Measurements from ENCODE around the gene SLBP. TPM values are rescaled to one million over a fixed set of nuclear protein-coding genes. Genes with fewer than 3 reads are reported as not detected.

The SLBP gene
- total RNA-seq, 2 donors from 2014 or later: 30.1 to 56.9 TPM

- Histone ChIP-seq H3K36me3 (no peaks in the 10 kb centered on the region), H3K9me3 (no peaks in the 10 kb centered on the region), H3K27me3 (no peaks in the 10 kb centered on the region), H3K9ac (ENCODE audit: low read depth in 2 of 2, low read length in 2 of 2) (no peak overlapping the region), H3K4me3 (no peak overlapping the region), H3K4me1 (no peaks in the 10 kb centered on the region), H3K27ac (no peak overlapping the region)
- DNase-seq: no peak
- intact Hi-C loops (cut with DNase I): no loop called here
- no peak for TF ChIP-seq CTCF (IDR thresholded peaks at IDR 0.05)
These were observed 64.7 kb downstream of the SLBP start for GRCh38 chr4:1647432-1647831.

- intact Hi-C loops (cut with DNase I): no loop called here
- H3K4me3 ChIP-seq: no peak overlapping the region
- no peaks in the 10 kb centered on the region for H3K4me1 ChIP-seq
- no peak for DNase-seq
- TF ChIP-seq CTCF (IDR thresholded peaks at IDR 0.05): no peak
- H3K27me3 ChIP-seq: no peaks in the 10 kb centered on the region
- H3K27ac ChIP-seq: no peak overlapping the region
- no peak overlapping the region for H3K9ac ChIP-seq (ENCODE audit: low read depth in 2 of 2, low read length in 2 of 2)
- H3K9me3 ChIP-seq: no peaks in the 10 kb centered on the region
- H3K36me3 ChIP-seq: no peaks in the 10 kb centered on the region
These were observed 65.4 kb downstream of the SLBP start for GRCh38 chr4:1646690-1647089.

GRCh38 chr4:1644891-1645657 is 67.0 kb downstream of the SLBP start:
- no peaks in the 10 kb centered on the region for H3K36me3 ChIP-seq
- H3K4me3 ChIP-seq: no peak overlapping the region
- no peak overlapping the region for H3K27ac ChIP-seq
- H3K27me3 ChIP-seq: no peaks in the 10 kb centered on the region
- intact Hi-C loops (cut with DNase I): no loop called here
- no peaks in the 10 kb centered on the region for H3K4me1 ChIP-seq
- no peak for TF ChIP-seq CTCF (IDR thresholded peaks at IDR 0.05)
- no peak for DNase-seq
- H3K9me3 ChIP-seq: no peaks in the 10 kb centered on the region
- no peak overlapping the region for H3K9ac ChIP-seq (ENCODE audit: low read depth in 2 of 2, low read length in 2 of 2)

- no peaks in the 10 kb centered on the region for H3K27me3 ChIP-seq
- no peaks in the 10 kb centered on the region for H3K36me3 ChIP-seq
- TF ChIP-seq CTCF (IDR thresholded peaks at IDR 0.05): no peak
- H3K9me3 ChIP-seq: no peaks in the 10 kb centered on the region
- no peaks in the 10 kb centered on the region for H3K4me1 ChIP-seq
- no peak overlapping the region for H3K27ac ChIP-seq
- intact Hi-C loops (cut with DNase I): no loop called here
- H3K9ac ChIP-seq (ENCODE audit: low read depth in 2 of 2, low read length in 2 of 2): no peak overlapping the region
- H3K4me3 ChIP-seq: no peak overlapping the region
- no peak for DNase-seq
These were observed 68.0 kb downstream of the SLBP start for GRCh38 chr4:1643971-1644735.

Other genes with a start within 250 kb of the SLBP start
- 1 to 10 TPM in 1 of 2 donors, under 1 TPM in 1; 0.86 to 1.5 TPM for gene FAM53A, start 28.0 kb downstream of the SLBP start, total RNA-seq
- gene TMEM129, start 9.0 kb upstream of the SLBP start, total RNA-seq: 10 to 100 TPM; 37.9 to 53.2 TPM
- gene TACC3, start 9.2 kb upstream of the SLBP start, total RNA-seq: 10 to 100 TPM; 20.6 to 99.7 TPM
- 10 to 100 TPM; 32.3 to 52.9 TPM for gene FGFR3, start 81.0 kb upstream of the SLBP start, total RNA-seq
- 100 to 1,000 TPM in 1 of 2 donors, 10 to 100 TPM in 1; 76.2 to 139 TPM for gene LETM1, start 143.8 kb upstream of the SLBP start, total RNA-seq
- gene NSD2, start 159.1 kb upstream of the SLBP start, total RNA-seq: 100 to 1,000 TPM in 1 of 2 donors, 10 to 100 TPM in 1; 80.1 to 176 TPM

Measured in colonic mucosa (tissue), 4 donors.